ENCODE data around the gene C22orf39. TPM values are rescaled to one million over a fixed set of nuclear protein-coding genes. Genes with fewer than 3 reads are reported as not detected.
A peak's percentile ranks its signal among the peaks of the same experiment; 100 is the strongest.

The C22orf39 gene
- total RNA-seq, 2 donors from 2014 or later: 27.4 to 31.5 TPM

DNA sequence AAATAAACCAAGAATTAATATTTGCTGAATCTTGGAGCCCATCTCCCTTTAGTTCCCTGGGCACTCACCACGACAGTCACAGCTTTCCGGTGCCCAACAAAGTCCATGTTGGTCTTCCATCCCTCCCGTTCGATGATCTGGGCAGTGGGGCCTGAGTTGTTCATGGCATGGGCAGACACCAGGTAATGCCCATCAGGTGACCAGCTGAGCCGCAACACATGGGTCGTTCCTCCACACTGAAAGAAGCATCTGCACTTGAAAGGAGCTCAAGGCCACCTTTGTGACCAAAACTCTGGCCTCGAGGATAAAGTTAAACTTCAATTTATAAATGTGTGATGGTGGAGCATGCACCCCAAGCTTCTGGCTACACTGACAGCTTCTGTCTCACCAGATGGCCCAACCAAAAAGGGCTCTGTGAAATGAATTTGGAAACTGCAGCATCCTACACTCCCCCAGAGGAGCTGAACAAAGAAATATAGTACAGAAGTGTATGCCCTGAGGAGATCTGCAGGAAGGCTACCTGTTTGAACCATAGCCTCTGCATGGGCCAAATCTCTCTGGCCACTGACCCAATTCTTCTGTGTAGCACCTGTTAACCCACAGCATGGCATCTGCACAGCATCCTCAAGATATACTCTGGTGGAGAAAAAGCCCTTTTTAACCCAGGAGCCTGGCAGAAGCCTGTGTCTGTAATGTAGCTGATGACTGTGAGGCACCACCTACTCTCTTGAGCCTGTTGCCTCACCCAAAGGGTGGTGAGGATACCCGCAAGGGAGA, 53.0 kb downstream of the C22orf39 start:
- H3K9ac ChIP-seq (ENCODE audit: extremely low read depth, low read length, poor library complexity, severe bottlenecking): no peak overlapping the region
- Mint-ChIP-seq H3K4me1 (no peaks in the 10 kb centered on the region), H3K27me3 (ENCODE audit: insufficient read depth) (no peaks in the 10 kb centered on the region), H3K9me3 (no peaks in the 10 kb centered on the region), H3K27ac (no peak overlapping the region), H3K36me3 (ENCODE audit: low read depth) (peaks cover 63% of the 10 kb centered on the region), H3K4me3 (no peak overlapping the region)
- H3K27me3 ChIP-seq (ENCODE audit: control insufficient read depth, insufficient read depth, low read length, poor library complexity, severe bottlenecking): no peaks in the 10 kb centered on the region
- no peak overlapping the region for H3K4me3 ChIP-seq (ENCODE audit: low read length)
- no peaks in the 10 kb centered on the region for H3K4me1 ChIP-seq (ENCODE audit: control insufficient read depth, insufficient read depth, low read length)
- 93 to 94% methylated on average over 6 to 8 of the region's 8 CpGs for WGBS, 2 experiments (ENCODE audit: insufficient coverage in 1 of 2, insufficient read length in 1 of 2)
- peaks cover 83% of the 10 kb centered on the region for H3K36me3 ChIP-seq (ENCODE audit: control insufficient read depth, insufficient read depth, low read length)
- DNase-seq: peak; percentile 25
- H3K27ac ChIP-seq (ENCODE audit: low read depth, low read length): no peak overlapping the region
- TF ChIP-seq, protein P1, sequence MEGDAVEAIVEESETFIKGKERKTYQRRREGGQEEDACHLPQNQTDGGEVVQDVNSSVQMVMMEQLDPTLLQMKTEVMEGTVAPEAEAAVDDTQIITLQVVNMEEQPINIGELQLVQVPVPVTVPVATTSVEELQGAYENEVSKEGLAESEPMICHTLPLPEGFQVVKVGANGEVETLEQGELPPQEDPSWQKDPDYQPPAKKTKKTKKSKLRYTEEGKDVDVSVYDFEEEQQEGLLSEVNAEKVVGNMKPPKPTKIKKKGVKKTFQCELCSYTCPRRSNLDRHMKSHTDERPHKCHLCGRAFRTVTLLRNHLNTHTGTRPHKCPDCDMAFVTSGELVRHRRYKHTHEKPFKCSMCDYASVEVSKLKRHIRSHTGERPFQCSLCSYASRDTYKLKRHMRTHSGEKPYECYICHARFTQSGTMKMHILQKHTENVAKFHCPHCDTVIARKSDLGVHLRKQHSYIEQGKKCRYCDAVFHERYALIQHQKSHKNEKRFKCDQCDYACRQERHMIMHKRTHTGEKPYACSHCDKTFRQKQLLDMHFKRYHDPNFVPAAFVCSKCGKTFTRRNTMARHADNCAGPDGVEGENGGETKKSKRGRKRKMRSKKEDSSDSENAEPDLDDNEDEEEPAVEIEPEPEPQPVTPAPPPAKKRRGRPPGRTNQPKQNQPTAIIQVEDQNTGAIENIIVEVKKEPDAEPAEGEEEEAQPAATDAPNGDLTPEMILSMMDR (conservative IDR thresholded peaks at IDR 0.05): no peak
- no peaks in the 10 kb centered on the region for H3K9me3 ChIP-seq (ENCODE audit: control insufficient read depth, low read length)

DNA sequence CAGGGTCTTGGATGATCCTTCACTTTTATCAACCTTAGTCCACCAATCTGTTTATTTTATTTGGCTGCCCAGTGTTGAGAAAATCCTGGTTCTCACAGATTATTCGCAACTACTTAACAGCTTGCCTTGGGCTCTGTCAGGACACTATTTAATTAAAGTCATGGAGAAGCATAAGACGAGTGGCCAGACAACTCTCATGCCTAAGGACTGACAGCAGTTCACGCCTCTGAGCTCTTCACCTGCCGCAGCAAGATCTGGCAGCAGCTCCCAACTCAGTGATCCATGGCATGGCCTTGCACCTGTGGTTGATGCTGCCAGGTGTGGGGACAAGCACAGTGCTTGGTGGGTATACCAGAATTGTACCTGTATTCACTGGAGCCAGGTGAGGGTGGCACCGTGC, 53.8 kb downstream of the C22orf39 start:
- 84 to 89% methylated on average over 5 of the region's 5 CpGs for WGBS, 2 experiments (ENCODE audit: insufficient coverage in 1 of 2, insufficient read length in 1 of 2)
- peaks cover 80% of the 10 kb centered on the region for H3K36me3 ChIP-seq (ENCODE audit: control insufficient read depth, insufficient read depth, low read length)

More for the DNA sequence above, 53.8 kb downstream of the C22orf39 start:
- no peaks in the 10 kb centered on the region for H3K4me1 ChIP-seq (ENCODE audit: control insufficient read depth, insufficient read depth, low read length)
- no peaks in the 10 kb centered on the region for H3K27me3 ChIP-seq (ENCODE audit: control insufficient read depth, insufficient read depth, low read length, poor library complexity, severe bottlenecking)
- no peak overlapping the region for H3K9ac ChIP-seq (ENCODE audit: extremely low read depth, low read length, poor library complexity, severe bottlenecking)
- TF ChIP-seq, protein P1 (conservative IDR thresholded peaks at IDR 0.05): no peak
- no peaks in the 10 kb centered on the region for H3K27me3 Mint-ChIP-seq (ENCODE audit: insufficient read depth)
- H3K4me1 Mint-ChIP-seq: no peaks in the 10 kb centered on the region
- no peaks in the 10 kb centered on the region for H3K9me3 Mint-ChIP-seq
- no peak overlapping the region for H3K27ac ChIP-seq (ENCODE audit: low read depth, low read length)
- DNase-seq: peak; percentile 37
- H3K4me3 Mint-ChIP-seq: no peak overlapping the region
- H3K9me3 ChIP-seq (ENCODE audit: control insufficient read depth, low read length): no peaks in the 10 kb centered on the region
- no peak overlapping the region for H3K27ac Mint-ChIP-seq
- H3K4me3 ChIP-seq (ENCODE audit: low read length): no peak overlapping the region
- H3K36me3 Mint-ChIP-seq (ENCODE audit: low read depth): peaks cover 65% of the 10 kb centered on the region

Other genes starting within 250 kb of the C22orf39 start
- 10 to 100 TPM; 11.8 to 14.4 TPM for gene CLTCL1, start 156.0 kb downstream of the C22orf39 start, total RNA-seq
- gene HIRA, start 16.0 kb downstream of the C22orf39 start, total RNA-seq: 10 to 100 TPM; 44.8 to 46.6 TPM
- 10 to 100 TPM; 20.3 to 26.5 TPM for gene MRPL40, start 15.2 kb downstream of the C22orf39 start, total RNA-seq
- gene UFD1, start 31.5 kb upstream of the C22orf39 start, total RNA-seq: 10 to 100 TPM; 67.7 to 69.2 TPM
- 10 to 100 TPM; 30.3 to 31.2 TPM for gene CDC45, start 32.2 kb upstream of the C22orf39 start, total RNA-seq
- under 1 TPM; 0.20 to 0.66 TPM for gene CLDN5, start 76.7 kb upstream of the C22orf39 start, total RNA-seq